ENCODE data around the gene TRIM54. TPM values are rescaled to one million over a fixed set of nuclear protein-coding genes. Genes with fewer than 3 reads are reported as not detected.

TRIM54 gene
- total RNA-seq, 2 donors from 2014 or later, result 0.26 TPM; not detected in 1

DNA sequence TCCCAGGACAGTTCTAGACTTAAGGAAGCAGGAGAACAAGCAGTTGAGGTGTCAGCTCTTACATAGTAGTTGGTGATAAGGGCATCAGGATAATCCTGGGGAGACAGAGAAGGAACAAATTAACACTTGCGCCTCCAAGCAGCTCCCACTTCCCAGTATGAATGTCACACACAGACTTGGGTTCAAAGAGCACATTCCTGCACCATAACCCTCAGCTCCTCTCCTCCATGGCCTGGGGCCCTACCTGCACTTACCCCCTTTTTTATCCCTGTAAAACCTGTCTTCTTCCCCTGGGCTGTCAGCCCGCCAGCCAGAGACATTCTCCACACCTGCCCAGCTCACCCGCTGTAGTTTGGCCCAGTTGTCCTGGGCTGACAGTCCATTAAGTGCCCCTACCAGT, 29.9 kb downstream of the TRIM54 start:
- WGBS, 2 donors, result 92 to 100% methylated on average over 3 of the region's 3 CpGs
- DNase-seq (no peak), ATAC-seq (no peak)
- Histone ChIP-seq H3K4me3 (no peak overlapping the region), H3K9me3 (no peaks in the 10 kb centered on the region), H3K36me3 (replicated peaks in 1 of 2; ENCODE audit: insufficient read depth in 1 of 2, low read depth in 2 of 2) (no peaks in the 10 kb centered on the region), H3K27ac (no peak overlapping the region), H3K27me3 (peaks cover 0 to 15% of the 10 kb centered on the region in 2 donors), H3K4me1 (peaks cover 24% of the 10 kb centered on the region)
- intact Hi-C loops (cut with DNase I), result no loop called here
- TF ChIP-seq, protein P1, sequence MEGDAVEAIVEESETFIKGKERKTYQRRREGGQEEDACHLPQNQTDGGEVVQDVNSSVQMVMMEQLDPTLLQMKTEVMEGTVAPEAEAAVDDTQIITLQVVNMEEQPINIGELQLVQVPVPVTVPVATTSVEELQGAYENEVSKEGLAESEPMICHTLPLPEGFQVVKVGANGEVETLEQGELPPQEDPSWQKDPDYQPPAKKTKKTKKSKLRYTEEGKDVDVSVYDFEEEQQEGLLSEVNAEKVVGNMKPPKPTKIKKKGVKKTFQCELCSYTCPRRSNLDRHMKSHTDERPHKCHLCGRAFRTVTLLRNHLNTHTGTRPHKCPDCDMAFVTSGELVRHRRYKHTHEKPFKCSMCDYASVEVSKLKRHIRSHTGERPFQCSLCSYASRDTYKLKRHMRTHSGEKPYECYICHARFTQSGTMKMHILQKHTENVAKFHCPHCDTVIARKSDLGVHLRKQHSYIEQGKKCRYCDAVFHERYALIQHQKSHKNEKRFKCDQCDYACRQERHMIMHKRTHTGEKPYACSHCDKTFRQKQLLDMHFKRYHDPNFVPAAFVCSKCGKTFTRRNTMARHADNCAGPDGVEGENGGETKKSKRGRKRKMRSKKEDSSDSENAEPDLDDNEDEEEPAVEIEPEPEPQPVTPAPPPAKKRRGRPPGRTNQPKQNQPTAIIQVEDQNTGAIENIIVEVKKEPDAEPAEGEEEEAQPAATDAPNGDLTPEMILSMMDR (IDR thresholded peaks at IDR 0.05), result no peak
- TF ChIP-seq POLR2A (IDR thresholded peaks at IDR 0.05), result no peak

DNA sequence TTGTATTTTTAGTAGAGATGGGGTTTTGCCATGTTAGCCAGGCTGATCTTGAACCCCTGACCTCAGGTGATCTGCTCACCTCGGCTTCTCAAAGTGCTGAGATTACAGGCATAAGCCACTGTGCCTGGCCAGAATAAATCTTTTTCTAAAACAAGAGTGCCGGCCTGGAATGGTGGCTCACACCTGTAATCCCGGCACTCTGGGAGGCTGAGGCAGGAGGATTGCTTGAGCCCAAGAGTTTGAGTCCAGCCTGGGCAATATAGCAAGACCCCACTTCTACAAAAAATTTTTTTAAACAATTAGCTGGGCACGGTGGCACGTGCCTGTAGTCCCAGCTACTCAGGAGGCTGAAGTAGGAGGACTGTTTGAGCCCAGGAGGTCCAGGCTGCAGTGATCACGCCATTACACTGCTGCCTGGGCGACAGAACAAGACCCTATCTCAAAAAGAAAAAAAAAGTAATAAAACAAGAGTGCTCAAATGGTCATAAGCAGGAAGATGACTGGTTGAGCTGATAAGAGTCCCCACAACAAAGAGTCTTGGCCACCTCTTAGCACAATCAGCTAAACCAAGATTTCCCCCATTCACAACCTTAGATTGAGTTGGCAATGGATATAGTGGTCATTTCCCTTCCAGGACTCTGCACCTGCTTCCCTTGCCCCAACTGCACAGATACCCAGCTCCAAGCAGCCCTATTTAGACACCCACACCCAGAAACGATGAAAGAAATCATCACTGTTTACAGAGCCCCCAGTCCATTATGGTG, 31.8 kb downstream of the TRIM54 start:
- Histone ChIP-seq H3K4me3 (no peak overlapping the region), H3K27me3 (no peaks in the 10 kb centered on the region), H3K9me3 (no peaks in the 10 kb centered on the region), H3K36me3 (replicated peaks in 1 of 2; ENCODE audit: insufficient read depth in 1 of 2, low read depth in 2 of 2) (no peaks in the 10 kb centered on the region), H3K4me1 (peaks cover 17% of the 10 kb centered on the region), H3K27ac (no peak overlapping the region)
- ATAC-seq (no peak), DNase-seq (no peak)
- WGBS, 2 donors, result 92 to 94% methylated on average over 8 of the region's 8 CpGs
- no peak for TF ChIP-seq POLR2A (IDR thresholded peaks at IDR 0.05)
- TF ChIP-seq, protein P1 (IDR thresholded peaks at IDR 0.05), result no peak
- intact Hi-C loops (cut with DNase I), result no loop called here

DNA sequence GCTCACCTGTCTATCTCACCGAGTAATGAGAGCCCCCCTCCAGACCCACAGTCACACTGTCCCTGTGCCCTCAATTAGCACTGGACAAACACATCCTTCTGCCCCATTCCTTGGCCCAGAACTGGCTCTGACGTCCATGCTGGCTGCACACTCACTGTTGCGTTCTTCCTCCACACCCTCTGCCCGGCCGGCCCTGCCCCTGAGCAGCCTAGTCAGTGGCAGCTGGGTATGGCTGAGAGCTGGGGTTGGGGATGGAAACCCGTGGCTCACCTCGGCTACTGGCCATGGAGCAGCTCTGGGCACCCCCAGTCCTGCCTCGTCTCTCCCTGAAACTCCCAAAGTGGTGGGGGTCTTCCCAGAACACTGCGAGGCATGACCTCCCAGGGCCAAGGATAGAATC, 32.5 kb downstream of the TRIM54 start:
- intact Hi-C loops (cut with DNase I), result no loop called here
- Histone ChIP-seq H3K27me3 (no peaks in the 10 kb centered on the region), H3K27ac (no peak overlapping the region), H3K4me1 (peaks cover 17% of the 10 kb centered on the region), H3K4me3 (no peak overlapping the region), H3K9me3 (no peaks in the 10 kb centered on the region), H3K36me3 (replicated peaks in 1 of 2; ENCODE audit: insufficient read depth in 1 of 2, low read depth in 2 of 2) (no peaks in the 10 kb centered on the region)
- no peak for TF ChIP-seq POLR2A (IDR thresholded peaks at IDR 0.05)
- TF ChIP-seq, protein P1 (IDR thresholded peaks at IDR 0.05), result no peak
- DNase-seq, result no peak
- WGBS, 2 donors, result 88% methylated on average over 6 to 9 of the region's 9 CpGs
- ATAC-seq, result no peak

DNA sequence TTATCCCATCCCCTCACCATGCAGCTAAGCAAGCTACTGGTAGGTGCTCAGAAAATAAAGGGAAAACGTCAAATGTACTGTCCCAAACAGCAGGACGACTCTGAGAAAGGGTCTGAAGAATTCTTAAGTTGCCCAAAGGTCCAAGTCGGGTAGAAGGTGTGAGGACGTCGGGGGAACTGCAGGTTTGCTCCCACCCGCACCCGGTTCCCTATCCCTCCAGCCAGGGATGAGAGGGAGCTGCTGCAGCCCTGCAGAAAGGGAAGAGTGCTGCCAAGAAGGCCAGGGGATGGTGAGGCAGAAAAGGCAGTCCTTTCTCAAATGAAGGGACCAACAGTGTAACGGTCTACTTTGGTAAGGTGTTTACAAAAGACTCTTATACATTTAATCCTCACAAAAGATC, 32.9 kb downstream of the TRIM54 start:
- Histone ChIP-seq H3K4me3 (no peak overlapping the region), H3K27ac (no peak overlapping the region), H3K4me1 (peaks cover 20% of the 10 kb centered on the region), H3K27me3 (no peaks in the 10 kb centered on the region), H3K36me3 (replicated peaks in 1 of 2; ENCODE audit: insufficient read depth in 1 of 2, low read depth in 2 of 2) (no peaks in the 10 kb centered on the region), H3K9me3 (no peaks in the 10 kb centered on the region)
- ATAC-seq (no peak), DNase-seq (no peak)
- TF ChIP-seq, protein P1 (IDR thresholded peaks at IDR 0.05), result no peak
- no peak for TF ChIP-seq POLR2A (IDR thresholded peaks at IDR 0.05)
- intact Hi-C loops (cut with DNase I), result no loop called here
- WGBS, 2 donors, result 64 to 72% methylated on average over 8 of the region's 8 CpGs
